ENCODE data around the gene KHDC1.

Gene KHDC1

DNA sequence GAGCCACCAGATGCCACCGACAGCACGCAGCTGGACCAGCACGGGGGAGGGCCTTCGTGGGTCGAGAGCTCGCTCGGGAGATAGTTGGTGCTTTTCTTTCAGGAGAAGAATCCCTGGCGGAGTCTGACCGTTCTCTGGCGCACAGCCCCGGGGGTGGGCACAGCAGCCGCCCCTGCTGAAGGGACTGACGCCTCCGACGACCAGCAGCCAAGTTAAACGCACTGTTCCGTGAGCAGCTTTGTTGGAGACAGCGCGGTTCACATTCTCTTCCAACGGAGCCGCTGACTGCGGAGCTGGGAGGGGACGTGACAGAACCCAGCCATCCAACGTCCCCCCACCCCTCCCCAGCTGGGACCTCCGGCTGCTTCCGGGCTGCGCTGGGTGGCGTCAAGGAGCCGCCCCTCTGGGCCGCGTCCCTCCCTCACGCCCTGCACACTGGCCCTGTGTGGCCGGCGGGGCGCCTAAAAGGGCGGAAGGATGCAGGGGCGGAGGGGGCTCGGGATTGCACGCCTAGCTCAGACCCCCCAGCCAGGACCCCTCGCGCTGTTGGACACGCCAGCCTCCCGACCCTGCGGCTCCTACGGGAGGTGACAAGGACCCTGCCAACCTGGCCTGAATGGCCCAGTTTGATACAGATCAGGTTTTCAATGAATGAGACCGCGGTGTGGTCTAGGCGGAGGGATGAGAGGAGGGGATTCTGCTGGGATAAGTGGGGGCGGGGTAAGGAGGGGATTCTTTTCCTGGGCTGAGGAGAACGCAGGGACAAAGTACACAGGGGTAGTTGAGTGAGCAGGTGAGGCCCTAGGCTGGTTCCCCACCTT, 36.4 kb upstream of the KHDC1 start:
- Histone ChIP-seq H3K9me2 (replicated peaks; ENCODE audit: insufficient read depth, low read length) (no peaks in the 10 kb centered on the region), H2AFZ (ENCODE audit: low read length) (no peak overlapping the region), H3K4me2 (ENCODE audit: low read depth, low read length) (no peak overlapping the region), H3K9me3 (replicated peaks; ENCODE audit: insufficient read depth, low read length) (no peaks in the 10 kb centered on the region), H3F3A (ENCODE audit: insufficient read depth, low read length) (no peaks in the 10 kb centered on the region), H3K36me3 (replicated peaks; ENCODE audit: insufficient read depth, low read length) (no peaks in the 10 kb centered on the region), H3K9ac (ENCODE audit: low read length) (no peak overlapping the region), H3K27ac (ENCODE audit: low read length) (no peak overlapping the region), H4K20me1 (ENCODE audit: insufficient read depth, low read length) (no peaks in the 10 kb centered on the region), H3K27me3 (replicated peaks; ENCODE audit: insufficient read depth, low read length) (no peaks in the 10 kb centered on the region), H3K4me3 (ENCODE audit: low read length) (no peak overlapping the region), H3K79me2 (ENCODE audit: low read length) (peaks cover 20% of the 10 kb centered on the region), H3K4me1 (ENCODE audit: low read length) (no peaks in the 10 kb centered on the region)
- DNase-seq = no peak
- TF ChIP-seq, protein P1, sequence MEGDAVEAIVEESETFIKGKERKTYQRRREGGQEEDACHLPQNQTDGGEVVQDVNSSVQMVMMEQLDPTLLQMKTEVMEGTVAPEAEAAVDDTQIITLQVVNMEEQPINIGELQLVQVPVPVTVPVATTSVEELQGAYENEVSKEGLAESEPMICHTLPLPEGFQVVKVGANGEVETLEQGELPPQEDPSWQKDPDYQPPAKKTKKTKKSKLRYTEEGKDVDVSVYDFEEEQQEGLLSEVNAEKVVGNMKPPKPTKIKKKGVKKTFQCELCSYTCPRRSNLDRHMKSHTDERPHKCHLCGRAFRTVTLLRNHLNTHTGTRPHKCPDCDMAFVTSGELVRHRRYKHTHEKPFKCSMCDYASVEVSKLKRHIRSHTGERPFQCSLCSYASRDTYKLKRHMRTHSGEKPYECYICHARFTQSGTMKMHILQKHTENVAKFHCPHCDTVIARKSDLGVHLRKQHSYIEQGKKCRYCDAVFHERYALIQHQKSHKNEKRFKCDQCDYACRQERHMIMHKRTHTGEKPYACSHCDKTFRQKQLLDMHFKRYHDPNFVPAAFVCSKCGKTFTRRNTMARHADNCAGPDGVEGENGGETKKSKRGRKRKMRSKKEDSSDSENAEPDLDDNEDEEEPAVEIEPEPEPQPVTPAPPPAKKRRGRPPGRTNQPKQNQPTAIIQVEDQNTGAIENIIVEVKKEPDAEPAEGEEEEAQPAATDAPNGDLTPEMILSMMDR (IDR thresholded peaks at IDR 0.05; ENCODE audit: low read length) = no peak
- TF ChIP-seq EZH2 (optimal IDR thresholded peaks at IDR 0.05; ENCODE audit: low read depth, low read length) = no peak
- no peak for TF ChIP-seq EZH2phosphoT487 (IDR thresholded peaks at IDR 0.05; ENCODE audit: low read length)

DNA sequence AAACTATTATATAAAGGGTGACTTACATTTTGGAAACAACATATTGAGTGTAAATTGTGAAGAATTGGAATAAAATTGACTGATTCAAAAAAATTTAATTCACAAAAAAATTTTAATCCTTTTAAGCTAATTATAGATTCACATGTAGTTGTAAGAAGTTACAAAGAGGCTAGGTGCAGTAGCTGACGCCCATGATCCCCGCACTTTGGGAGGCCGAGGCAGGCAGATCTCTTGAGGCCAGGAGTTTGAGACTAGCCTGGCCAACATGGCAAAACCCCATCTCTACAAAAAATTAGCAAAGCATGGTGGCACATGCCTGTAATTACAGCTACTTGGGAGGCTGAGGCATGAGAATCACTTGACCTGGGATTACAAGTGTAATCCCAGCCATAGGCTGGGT, 30.3 kb upstream of the KHDC1 start:
- no peaks in the 10 kb centered on the region for H3K36me3 ChIP-seq (replicated peaks; ENCODE audit: insufficient read depth, low read length)
- no peak overlapping the region for H2AFZ ChIP-seq (ENCODE audit: low read length)
- no peak overlapping the region for H3K4me2 ChIP-seq (ENCODE audit: low read depth, low read length)
- H3K9me3 ChIP-seq (replicated peaks; ENCODE audit: insufficient read depth, low read length) = no peaks in the 10 kb centered on the region
- no peak overlapping the region for H3K9ac ChIP-seq (ENCODE audit: low read length)
- H3K79me2 ChIP-seq (ENCODE audit: low read length) = peaks cover 3% of the 10 kb centered on the region; the same call in 1 of the 2 replicates
- H3K27ac ChIP-seq (ENCODE audit: low read length) = no peak overlapping the region
- no peak for DNase-seq
- H3F3A ChIP-seq (ENCODE audit: insufficient read depth, low read length) = no peaks in the 10 kb centered on the region
- H3K27me3 ChIP-seq (replicated peaks; ENCODE audit: insufficient read depth, low read length) = no peaks in the 10 kb centered on the region
- no peaks in the 10 kb centered on the region for H4K20me1 ChIP-seq (ENCODE audit: insufficient read depth, low read length)
- TF ChIP-seq EZH2phosphoT487 (IDR thresholded peaks at IDR 0.05; ENCODE audit: low read length) (no peak), EZH2 (optimal IDR thresholded peaks at IDR 0.05; ENCODE audit: low read depth, low read length) (no peak)
- TF ChIP-seq, protein P1 (IDR thresholded peaks at IDR 0.05; ENCODE audit: low read length) = no peak
- no peaks in the 10 kb centered on the region for H3K9me2 ChIP-seq (replicated peaks; ENCODE audit: insufficient read depth, low read length)
- H3K4me1 ChIP-seq (ENCODE audit: low read length) = no peaks in the 10 kb centered on the region
- H3K4me3 ChIP-seq (ENCODE audit: low read length) = no peak overlapping the region

DNA sequence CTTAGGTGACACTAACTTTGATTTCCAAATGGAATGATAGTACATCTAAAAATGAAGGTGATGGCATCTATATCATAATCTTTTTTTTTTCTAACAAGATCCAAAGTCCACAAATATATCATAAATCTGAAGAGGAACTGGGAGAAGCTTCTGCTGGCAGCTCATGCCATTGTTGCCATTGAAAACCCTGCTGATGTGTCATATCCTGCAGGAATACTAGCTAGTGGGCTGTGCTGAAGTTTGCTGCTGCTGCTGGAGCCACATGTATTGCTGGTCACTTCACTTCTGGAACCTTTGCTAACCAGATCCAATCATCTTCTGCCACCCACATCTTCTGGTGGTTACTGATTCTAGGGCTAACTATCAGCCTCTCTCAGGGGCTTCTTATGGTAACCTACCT, 27.4 kb upstream of the KHDC1 start:
- Histone ChIP-seq H3K79me2 (ENCODE audit: low read length) (no peaks in the 10 kb centered on the region), H3K4me1 (ENCODE audit: low read length) (no peaks in the 10 kb centered on the region), H3K4me2 (ENCODE audit: low read depth, low read length) (no peak overlapping the region), H3K4me3 (ENCODE audit: low read length) (no peak overlapping the region), H2AFZ (ENCODE audit: low read length) (no peak overlapping the region), H3K36me3 (replicated peaks; ENCODE audit: insufficient read depth, low read length) (no peaks in the 10 kb centered on the region), H3K9ac (ENCODE audit: low read length) (no peak overlapping the region), H3K9me3 (replicated peaks; ENCODE audit: insufficient read depth, low read length) (no peaks in the 10 kb centered on the region), H3K27ac (ENCODE audit: low read length) (no peak overlapping the region), H4K20me1 (ENCODE audit: insufficient read depth, low read length) (no peaks in the 10 kb centered on the region), H3F3A (ENCODE audit: insufficient read depth, low read length) (no peaks in the 10 kb centered on the region), H3K27me3 (replicated peaks; ENCODE audit: insufficient read depth, low read length) (no peaks in the 10 kb centered on the region), H3K9me2 (replicated peaks; ENCODE audit: insufficient read depth, low read length) (no peaks in the 10 kb centered on the region)
- TF ChIP-seq EZH2 (optimal IDR thresholded peaks at IDR 0.05; ENCODE audit: low read depth, low read length) = no peak
- TF ChIP-seq, protein P1 (IDR thresholded peaks at IDR 0.05; ENCODE audit: low read length) = no peak
- no peak for TF ChIP-seq EZH2phosphoT487 (IDR thresholded peaks at IDR 0.05; ENCODE audit: low read length)
- DNase-seq = no peak
